ENCODE results near the gene AFG1L. TPM values are rescaled to one million over a fixed set of nuclear protein-coding genes. Genes with fewer than 3 reads are reported as not detected.
"Not testable (repeated sequence)": the region's sequence is repeated elsewhere in the genome, so short reads cannot be mapped to it uniquely, and the experiment has no call there.

Gene AFG1L
- polyA plus RNA-seq, 10 donors = 4.0 to 6.0 (median 5.0) TPM

DNA sequence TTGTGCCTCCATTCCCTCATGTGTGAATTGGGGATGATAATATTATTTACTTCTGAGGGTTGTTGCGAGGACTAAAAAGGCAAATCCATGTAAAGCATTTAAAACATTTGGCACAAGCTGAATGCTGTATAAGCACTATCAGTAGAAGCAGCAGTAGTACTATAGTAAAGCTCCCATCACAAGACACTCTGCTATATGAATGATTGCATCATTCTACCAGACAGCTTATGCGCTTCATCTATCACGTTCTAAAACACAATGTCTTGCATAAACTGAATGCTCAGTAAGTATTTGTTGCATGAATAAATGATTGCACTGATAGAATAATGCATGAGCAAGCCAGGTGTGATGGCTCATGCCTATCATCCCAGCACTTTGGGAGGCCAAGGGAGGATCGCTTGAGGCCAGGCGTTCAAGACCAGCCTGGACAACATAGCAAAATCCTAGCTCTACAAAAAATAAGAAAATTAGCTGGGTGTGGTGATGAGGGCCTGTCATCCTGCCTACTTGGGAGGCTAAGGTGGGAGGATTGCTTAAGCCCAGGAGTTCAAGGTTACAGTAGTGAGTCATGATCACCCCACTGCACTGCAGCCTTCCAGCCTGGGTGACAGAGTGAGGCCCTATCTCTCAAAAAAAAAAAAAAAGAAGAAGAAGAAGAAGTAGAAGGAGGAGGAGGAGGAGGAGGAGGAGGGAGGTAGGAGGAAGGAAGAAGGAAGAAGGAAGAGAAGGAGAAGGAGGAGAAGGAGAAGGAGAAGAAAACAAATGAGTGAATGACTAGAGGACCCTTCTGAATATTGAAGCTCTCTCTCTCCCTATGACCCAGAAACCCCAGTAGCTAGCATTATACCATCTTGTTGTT lies 215.8 kb downstream of the AFG1L start:
- DNase-seq = no peak

DNA sequence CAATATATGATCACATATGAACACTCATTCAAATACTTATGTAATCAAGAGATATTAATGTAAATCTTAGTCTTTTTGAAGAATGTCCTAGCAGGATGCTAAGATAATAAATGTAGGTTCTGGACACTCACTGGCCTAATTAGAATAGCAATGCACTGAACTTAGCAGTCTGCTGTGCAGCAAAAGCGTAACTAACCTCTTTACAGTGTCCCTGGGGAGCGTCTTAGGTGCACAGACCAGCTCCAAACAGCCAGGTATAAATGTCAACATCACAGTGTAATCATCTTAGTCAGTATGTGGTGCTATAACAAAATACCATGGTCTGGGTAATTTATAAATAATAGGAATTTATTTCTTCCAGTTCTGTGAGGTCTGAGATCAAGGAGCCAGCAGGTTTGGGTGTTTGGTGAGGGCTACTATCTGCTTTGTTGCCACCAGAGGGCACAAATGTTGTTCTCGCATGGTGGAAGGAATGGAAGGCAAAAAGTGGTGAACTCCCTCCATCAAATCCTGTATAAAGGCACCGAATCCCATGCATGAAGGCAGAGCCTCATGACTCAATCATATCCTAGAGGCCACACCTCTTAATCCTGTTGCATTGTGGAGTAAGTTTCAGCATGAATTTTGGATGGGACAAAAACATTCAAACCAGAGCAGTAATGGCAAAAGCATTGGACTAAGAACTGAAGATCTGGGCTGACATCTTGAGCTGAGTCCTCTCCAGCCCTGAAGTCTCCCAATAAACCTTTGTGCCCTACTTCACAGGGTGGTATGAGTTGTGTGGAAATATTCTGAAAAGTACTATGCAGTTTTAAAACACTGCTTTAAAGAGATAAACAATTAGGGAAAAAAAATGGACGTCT lies 224.1 kb downstream of the AFG1L start:
- no peak for DNase-seq

DNA sequence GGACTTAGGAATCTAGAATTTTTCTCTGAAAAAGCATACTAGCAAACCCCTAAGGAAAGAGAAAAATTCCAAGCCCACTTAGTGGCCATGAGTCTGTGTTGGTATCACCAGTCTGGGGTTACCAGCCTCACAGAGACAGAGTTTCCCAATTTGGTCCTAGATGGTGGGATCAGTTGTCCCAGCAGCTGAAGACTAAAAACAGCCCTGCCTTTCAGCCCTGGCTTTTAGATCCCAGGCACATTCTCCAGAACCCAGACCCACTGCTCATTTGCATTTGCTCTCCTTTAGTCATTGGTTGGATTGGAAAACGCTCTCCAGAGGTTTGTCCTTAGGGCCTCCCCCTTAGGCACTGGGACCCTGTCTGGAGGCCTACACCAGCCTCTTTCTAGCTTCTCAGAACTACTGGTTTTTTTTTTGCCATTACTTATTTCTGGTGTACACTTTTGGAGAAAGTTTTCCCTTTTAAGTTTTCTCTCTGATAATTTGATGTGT lies 226.8 kb downstream of the AFG1L start:
- no peak for DNase-seq

DNA sequence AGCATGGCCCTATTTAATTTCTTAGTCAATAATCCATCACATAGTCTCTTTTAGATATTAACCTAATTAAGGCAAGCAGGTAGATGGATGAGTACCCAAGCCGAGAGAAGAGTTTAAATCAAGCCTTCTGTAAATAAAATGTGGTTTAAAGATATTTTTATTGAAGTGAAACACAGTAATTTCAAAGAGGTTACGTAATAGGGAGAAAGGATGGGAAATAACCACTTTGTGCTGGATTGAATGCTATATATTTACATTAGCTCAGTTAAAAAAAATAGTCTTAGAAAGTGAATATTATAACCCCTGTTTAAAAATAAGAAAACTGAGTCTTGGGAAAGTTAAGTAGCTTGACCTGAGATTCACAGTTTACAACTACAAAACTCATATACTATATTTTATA lies 228.8 kb downstream of the AFG1L start:
- no peak for DNase-seq

DNA sequence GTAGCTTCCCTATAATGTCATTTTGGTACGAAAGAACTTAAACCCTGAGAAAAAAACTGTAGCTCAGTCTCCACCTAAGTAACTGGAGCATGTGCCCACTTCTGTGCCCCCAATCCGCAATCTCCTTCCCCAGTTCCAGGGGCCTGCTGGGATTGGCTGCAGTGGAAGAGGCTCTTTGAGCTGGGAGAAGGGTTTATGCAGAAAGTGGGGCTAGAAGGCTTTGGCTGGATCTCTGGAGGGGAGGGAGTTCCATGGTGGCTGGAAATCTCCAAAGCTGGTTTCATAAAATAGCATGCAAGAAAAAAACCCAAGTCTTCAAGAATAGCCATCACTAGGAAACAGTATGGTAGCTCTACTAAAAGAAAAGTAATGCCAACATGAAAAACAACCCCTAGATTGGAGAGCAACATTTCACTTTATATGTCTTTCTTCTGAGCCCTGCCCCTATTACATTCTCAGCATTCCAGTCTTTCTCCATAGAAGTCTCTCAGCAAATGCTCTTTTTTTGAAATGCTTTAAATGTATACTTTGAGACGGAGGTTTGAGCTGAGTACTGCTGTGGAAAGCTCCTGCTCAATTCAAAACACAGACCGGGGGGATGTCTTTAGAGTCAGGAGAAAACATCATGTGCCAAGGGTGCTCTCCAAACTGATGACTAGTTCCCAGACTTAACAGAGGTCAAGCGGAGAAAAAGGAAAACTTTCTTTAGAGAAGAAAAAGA lies 229.8 kb downstream of the AFG1L start:
- no peak for DNase-seq

DNA sequence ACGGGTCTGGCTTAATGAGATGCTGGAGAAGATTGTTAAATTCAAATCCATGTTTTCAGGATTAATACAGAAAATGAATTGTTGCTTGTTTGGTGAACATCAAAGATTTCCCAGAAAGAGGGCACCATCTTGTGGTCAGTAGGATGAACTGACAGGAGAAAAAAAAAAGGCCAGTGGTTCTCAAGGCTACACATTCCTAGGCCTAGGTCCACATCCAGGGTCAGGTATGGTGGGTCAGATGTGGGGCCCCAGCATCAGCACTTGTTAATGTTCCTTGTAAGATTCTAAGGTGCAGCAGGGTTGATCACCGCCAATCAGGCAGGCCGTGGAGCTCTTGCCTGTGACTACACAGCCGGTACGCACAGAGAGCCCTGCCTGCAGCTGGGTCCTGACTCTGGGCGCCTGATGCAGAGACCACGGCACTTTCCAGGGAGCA lies 231.9 kb downstream of the AFG1L start:
- peak; percentile 23 to 67 (median 54) for DNase-seq

DNA sequence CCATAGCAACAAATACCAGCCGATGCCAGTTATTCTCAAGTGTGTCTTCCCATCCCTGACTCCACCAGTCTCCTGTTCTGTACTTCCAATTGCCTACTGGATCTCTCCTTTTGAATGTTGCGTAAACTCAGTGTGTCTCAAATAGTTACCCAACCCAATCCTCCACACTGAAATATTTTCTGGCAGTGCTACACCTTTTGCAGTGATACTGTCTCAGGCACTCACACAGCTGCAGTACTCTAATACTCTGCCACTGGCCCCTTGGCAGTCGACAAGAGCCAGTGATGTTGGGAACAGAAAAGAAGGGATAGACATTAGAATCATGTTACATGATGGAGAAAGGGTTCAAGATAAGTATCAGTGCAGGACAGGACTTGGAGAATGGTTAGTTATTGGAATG lies 234.0 kb downstream of the AFG1L start:
- DNase-seq = no peak

DNA sequence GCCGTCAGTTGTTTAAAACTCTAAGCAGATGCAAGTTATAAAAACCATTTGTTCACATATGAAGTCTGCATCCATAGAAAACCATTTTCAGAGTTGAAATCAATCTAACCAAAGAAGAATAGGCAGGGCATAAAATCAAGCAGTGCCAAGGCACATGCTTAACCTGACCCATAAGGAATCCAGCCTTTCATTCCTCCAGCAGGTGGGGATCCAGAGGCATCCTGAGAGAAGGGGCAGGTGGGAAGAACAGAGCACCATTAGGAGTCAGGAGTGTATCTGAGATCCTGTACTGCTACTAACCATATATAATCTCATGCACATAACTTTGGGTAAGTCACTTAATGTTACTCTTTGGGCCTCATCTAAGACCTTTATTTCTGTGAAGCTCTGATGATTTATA lies 236.5 kb downstream of the AFG1L start:
- no peak for DNase-seq

DNA sequence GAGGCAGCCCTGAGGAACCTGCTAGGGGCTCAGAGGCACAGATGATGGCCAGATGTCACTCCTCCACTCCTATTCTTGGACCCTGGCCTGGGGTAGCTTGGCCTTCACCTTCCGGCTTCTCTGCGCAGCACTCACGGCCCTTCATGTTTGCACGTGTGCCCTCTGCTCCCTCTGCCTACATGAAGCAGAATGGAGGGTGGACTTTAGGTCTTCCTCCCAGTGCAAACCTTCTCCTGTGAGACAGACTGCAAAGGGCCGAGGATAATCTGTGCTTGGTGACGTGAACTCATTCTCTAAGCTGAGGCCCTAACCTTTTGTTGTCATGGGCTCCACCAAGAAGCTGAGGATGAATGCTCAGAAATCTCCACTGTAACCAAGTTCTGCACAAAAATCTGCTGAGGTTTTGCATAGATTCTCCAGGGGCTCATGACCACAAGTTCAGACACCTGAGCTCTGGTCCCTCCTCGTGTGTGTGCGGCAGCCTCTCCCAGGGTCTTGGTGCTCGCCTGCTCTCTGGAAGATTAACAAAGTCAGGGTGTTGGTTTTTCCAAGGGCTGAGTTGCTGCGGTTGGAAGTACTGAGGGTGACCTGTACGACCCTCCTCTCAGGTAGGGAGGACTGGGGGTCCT lies 240.4 kb downstream of the AFG1L start:
- no peak for DNase-seq

DNA sequence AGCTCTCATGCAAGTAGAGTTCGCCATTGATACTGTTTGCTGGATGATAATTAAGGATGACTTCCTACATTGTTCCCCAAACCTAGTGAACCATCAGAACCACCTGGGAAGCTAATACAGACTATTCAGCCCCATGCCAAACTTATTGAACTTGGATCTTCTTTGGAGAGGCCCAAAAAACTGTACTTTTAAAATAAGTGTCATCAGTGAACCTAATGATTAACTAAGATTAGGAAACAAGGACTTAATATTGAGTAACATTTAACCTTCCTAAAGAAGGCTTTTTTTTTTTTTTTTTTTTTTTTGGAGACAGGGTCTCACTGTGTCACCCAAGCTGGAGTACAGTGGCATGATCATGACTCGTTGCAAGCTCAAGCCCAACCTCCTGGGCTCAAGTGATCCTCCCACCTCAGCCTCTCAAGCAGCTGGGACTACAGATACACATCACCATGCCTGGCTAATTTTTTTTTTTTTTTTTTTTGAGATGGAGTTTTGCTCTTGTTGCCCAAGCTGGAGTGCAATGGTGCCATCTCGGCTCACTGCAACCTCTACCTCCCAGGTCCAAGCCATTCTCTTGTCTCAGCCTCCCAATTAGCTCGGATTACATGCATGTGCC lies 241.2 kb downstream of the AFG1L start:
- DNase-seq = not testable (repeated sequence)

DNA sequence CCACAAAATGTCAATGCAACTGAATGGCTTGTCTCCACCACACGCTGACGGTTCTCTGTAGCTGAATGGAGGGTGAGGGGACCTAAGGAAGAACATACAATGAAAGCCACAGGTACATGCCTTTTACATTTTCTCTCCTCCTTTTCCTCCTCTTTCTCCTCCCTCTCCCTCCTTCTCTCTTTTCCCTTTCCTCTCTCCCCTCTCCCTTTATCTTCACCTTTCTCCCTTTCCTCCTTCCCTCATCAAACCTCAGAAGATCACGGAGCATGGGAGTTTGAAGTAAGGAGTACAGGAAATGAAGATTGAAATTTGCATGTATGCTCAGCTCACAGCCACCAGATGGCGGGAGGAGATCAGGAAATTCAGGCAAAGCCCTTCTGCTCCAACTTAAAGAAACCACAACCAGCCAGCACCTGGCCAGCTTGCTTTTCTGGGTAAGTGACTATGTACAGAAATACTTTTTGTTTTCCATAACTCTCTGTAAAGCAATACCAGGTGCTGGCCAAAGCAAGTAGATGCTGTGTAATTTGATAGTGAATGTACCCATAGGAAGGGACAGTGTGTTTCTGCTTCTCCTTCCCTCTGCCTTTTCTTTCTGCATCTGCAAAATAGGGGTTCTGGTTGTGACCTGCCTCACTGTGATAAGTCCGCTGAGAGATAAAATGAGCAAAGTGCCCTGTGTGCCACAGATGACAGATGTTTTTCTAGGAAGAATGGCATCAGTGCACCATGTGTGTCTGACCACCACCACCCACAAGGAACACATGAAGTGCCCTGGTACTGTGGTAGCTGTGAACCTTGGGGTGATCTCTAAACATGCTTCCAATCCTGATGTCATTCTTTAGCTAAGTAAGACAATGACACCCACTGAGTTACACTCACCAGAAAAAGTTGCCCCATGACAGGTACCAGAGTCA lies 247.2 kb downstream of the AFG1L start:
- DNase-seq = peak; percentile 77 to 90 (median 83)

DNA sequence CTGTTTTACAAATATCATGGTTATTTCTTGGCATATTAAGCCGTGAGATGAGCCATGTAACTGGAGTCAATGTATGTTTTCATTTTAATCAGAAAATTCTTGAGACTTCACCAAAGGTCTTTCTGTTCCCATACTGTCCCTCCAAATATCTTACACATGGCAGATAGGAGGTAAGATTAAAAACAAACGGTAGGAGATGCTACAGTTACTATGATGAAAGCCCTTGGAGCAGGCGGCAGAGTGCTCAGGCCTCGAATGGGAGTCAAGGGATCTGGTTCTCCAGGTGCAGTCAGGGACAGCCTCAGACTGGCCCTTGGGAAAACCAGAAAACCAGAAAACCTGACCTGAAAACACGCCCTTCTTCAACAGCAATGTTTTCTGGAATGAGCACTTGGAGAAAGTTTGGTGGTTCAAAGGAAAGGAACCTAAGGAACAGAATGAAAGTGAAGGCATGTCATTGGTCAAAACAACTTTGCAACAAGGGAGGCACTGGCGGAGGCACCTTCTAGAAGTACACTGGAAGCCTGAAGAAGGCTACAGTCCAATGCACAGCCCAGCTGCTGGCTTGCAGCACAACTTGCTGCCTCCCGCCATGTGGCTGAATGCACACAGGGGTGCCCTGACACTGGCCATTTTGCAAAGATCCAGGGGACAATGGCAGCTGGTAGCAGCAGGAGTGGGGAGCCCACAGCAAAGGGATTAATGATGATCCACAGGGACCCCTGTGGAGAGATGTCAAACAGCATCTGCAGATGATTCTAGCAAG lies 248.5 kb downstream of the AFG1L start:
- DNase-seq = no peak

DNA sequence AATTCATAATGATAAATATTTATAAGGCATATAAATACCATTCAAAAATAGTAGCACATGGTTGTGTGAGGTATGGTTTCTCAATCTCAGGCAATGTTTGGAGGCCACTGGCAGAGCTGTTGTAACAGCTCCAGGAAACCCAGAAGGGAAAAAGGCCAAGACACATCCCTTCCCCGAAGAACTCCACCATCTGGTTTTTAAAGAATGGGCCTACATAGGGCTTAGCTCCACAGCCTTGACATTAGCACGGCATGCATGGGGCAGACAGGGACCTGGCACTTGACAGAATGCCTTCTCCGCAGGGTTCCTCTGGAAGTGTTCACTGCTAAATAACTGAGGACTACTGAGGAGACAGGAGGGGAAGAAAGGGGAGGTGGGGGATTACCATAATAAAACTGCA lies 249.8 kb downstream of the AFG1L start:
- no peak for DNase-seq

DNA sequence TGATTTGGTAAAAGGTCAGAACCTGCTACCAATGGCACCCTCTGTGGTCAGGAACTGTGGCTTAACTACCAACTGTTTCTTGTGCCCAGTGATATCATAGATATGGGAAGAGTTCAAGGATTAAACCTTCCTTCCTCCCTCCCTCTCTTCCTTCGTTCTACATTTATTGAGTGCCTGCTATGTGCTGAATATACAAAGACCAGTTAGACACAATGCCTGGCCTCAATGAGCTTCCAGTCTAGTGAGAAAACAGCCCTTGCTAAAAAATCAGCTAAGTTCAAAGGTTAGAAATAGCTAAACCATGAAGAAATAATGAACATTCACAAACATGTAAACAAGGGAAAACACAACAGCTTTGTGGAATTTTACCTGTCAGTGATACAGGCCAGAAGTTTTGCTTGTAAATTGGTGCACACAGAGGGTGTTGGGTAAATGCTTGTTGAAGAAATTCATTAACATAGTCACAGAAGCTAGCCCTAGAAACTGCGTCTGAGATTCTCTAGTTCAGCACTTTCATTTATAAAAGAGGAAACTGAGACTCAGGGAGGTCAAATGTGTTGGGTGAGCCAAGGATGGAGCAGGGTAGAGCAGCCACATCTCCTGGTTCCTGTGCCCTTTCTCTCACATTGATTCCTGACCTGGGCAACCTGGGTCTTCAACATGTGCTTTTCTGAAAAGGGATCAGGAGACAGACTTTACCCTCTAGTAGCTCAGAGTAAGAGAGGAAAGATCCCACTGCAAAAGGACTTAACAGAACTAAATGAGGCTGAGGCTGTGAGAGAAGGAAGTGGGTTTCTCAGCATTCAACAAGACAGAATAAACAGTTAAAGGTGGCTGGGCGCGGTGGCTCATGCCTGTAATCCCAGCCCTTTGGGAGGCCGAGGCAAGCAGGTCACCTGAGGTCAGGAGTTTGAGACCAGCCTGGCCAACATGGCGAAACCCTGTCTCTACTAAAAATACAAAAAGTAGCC lies 251.5 kb downstream of the AFG1L start:
- DNase-seq = no peak

DNA sequence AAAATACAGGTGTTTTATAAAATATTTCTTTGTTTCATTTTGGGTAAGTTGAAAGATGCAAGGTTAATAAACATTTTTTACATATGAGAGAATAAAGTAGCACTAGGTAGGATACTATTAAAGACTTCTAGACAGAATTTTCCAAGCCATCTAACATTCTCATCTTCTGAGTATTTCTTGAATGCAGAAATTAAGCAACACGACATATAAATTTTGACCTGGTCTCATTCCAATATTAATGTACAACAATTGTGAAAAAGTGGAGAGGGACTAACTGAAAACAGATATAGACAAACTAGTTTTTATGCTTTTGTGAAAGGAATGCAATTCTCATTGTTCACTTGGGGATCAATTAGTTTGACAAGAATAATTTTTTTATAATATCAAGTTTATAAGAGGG lies 254.4 kb downstream of the AFG1L start:
- DNase-seq = no peak

DNA sequence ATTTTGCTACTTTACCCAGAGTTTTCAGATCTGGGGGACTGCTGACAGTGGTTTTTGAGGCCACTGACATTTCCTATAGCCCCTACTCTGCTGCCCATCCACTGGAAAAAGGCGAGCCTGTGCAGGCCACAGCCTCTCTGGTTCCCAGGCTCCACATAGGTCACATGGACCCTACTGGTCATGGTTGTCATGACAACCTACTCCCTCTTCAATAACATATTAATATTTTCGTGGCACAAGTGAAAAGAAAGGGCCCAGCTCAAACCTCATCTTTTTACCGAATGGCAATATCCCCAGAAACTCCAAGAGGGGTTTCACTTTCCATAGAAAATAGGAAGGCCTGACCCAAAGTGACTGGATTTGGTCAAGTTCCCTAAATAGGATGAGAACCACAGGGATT lies 254.9 kb downstream of the AFG1L start:
- no peak for DNase-seq

DNA sequence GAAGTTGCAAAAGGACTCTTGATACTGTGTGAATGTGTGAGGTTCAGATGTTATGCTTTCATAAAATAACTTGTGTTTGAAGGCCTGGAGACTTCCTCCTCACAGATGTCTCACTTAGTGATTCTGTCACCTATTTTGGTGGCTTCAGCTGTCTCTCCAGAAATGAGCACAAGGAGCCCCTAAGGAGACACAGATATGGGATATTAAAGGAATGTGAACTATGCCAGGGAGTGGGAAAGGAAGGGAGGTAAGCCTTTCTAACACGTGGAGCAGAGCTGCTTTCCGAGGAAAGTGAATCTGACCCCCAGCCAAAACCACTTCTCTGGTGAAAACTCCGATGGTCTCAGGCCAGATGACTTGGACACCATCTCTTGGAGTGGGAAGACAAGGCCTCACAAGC lies 255.4 kb downstream of the AFG1L start:
- DNase-seq = no peak

All from muscle of back (tissue), 11 donors.